GM21723 (cell line): ENCODE data around the gene PTPRN2.
"Not testable (repeated sequence)": the region's sequence is repeated elsewhere in the genome, so short reads cannot be mapped to it uniquely, and the experiment has no call there.

Source experiments
- ATAC-seq: cut with Tn5 transposase; IDR thresholded peaks from one replicate; pipeline ENCODE4 v1.9.1; 2021; ENCODE audit warnings: mild to moderate bottlenecking, moderate library complexity; ENCODE audit not compliant: unreplicated experiment

The PTPRN2 gene

DNA sequence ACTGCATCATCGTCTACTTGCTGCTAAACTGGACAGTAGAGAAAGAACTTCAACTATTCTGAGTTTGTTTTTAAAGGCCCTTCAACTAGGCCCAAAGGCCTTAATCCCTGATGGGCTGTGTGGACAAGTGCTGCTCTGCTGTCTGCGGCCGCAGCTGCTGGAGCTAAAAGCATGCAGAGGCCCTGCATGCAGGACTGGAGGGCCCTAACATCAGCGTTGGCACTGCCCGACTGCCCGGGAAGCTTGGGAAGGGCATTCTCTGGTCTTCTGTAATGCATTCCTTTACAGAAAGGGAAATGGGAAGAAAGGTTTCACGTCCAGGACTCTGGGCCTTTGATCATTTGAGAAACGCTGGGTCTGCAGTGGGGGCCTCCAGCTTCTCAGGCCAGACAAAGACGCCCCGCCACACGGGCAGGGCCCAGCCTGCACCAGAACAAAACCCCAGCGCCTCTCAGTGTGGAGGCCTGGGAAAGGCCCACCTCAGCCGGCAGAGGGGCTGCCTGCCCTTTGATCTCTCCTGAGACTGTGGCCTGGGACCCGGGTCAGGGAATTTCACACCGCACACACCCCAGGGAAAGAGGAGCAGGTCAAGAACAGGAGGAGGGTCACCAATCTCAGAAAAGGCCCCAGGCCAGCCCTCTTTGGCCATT is 1021.5 kb downstream of the PTPRN2 start:
- no peak for ATAC-seq

GRCh38 chr7:157565201-157565626 is 1022.4 kb downstream of the PTPRN2 start:
- no peak for ATAC-seq

- no peak for ATAC-seq
Observed at GRCh38 chr7:157564517-157565177, 1023.0 kb downstream of the PTPRN2 start.

DNA sequence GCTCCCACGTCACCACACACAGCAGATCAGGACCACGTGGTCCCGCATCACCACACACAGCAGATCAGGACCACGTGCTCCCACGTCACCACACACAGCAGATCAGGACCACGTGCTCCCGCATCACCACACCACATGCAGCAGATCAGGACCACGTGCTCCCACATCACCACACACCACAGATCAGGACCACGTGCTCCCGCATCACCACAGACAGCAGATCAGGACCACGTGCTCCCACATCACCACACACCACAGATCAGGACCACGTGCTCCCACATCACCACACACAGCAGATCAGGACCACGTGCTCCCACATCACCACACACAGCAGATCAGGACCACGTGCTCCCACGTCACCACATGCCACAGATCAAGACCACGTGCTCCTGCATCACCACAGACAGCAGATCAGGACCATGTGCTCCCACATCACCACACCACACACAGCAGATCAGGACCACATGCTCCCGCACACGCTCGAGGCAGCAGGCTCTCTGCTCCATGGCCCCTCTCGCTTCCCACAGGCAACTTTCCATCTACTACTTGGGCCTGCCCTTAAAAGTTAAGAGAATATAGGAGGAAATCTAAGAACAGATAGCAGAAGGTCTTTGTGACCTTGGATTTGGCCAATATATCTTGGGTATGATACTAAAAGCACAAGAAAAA is 1024.0 kb downstream of the PTPRN2 start:
- ATAC-seq, result not testable (repeated sequence)

GRCh38 chr7:157562522-157563398 is 1024.9 kb downstream of the PTPRN2 start:
- ATAC-seq, result not testable (repeated sequence)

- no peak for ATAC-seq
Observed at GRCh38 chr7:157561816-157562410, 1025.7 kb downstream of the PTPRN2 start.

- no peak for ATAC-seq
Observed at GRCh38 chr7:157561523-157561785, 1026.2 kb downstream of the PTPRN2 start.

DNA sequence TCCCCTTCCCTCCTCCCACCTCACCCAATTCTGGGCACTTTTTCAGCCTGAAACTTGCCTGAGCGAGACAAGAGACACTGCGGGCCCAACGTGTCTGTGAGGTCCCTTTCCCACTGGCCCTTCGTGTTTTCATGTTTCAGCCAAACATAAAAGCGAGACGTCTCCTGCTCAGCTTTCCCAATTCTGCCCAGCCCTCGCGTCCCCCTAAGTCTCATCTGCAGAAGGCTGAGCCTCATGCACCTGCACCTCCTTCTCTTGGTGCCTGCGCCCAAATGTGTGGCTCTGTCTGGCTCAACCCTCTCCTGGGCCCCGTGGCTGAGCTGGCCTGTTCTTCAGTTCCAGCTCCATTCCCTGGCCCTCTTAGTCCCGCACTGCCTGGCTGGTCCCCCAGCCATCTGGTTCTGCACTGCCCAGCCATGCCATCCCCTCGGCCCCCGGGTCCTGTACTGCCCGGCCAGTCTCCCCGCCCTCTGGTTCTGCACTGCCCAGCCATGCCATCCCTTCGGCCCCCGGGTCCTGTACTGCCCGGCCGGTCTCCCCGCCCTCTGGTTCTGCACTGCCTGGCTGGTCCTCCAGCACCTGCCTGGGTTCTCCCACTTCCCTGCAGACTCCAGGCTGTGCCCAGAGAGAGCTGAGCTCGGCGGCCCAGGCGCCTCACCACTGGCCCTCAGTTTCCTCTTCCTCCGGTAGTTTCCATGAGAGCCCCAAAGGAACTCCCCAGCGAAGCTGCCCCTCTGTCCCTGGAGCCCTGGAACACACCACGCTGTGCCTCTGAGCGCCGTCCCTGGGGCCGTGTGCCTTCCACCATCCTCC is 1026.7 kb downstream of the PTPRN2 start:
- ATAC-seq, result no peak

GRCh38 chr7:157560258-157560654 is 1027.4 kb downstream of the PTPRN2 start:
- no peak for ATAC-seq

- no peak for ATAC-seq
Observed at GRCh38 chr7:157559596-157560257, 1027.9 kb downstream of the PTPRN2 start.

- no peak for ATAC-seq
Observed at GRCh38 chr7:157558875-157559595, 1028.6 kb downstream of the PTPRN2 start.

GRCh38 chr7:157558516-157558874 is 1029.1 kb downstream of the PTPRN2 start:
- ATAC-seq, result no peak

GRCh38 chr7:157558061-157558460 is 1029.6 kb downstream of the PTPRN2 start:
- ATAC-seq, result no peak

- no peak for ATAC-seq
Observed at GRCh38 chr7:157557263-157557662, 1030.4 kb downstream of the PTPRN2 start.

DNA sequence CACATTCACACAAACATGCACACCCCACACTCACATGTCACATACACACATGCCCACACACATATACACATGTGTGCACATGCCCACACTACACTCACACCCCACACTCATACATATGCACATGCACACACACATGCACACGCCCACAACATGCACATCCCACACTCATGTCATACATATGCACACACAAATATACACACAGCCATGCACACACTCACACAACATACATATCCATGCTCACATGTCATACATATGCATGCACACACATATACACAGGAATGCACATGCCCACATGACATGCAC is 1031.0 kb downstream of the PTPRN2 start:
- ATAC-seq, result no peak

GRCh38 chr7:157555944-157556641 is 1031.5 kb downstream of the PTPRN2 start:
- no peak for ATAC-seq

- ATAC-seq, result no peak
Observed at GRCh38 chr7:157555313-157555712, 1032.3 kb downstream of the PTPRN2 start.

- no peak for ATAC-seq
Observed at GRCh38 chr7:157554393-157555238, 1033.0 kb downstream of the PTPRN2 start.
